ENCODE measurements around the gene ANO3. TPM values are rescaled to one million over a fixed set of nuclear protein-coding genes. Genes with fewer than 3 reads are reported as not detected.

The ANO3 gene
- total and polyA plus RNA-seq, 4 donors = under 0.01 to 2.0 (median 0.40) TPM

DNA sequence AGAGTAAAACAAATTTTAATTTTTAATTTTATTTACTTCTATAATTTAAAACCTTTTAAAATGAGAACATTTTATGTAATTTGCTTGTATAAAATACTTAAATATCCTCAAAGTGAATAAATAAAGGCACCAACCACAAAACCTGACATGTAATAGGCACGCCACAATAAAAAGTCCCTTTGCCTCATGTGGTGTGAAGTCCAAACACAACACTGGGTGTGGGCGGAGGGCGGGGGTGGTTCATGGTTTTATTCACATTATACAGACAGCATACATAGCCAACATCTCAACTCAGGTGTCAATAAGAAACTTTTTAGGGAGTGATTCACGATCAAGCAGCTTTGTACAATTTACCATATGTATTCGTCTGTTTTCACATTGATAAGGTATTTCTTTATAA lies 107.9 kb downstream of the ANO3 start:
- Histone ChIP-seq H3K27ac (ENCODE audit: low read depth in 1 of 2, low read length in 2 of 2) (no peak overlapping the region), H3K4me3 (ENCODE audit: low read depth in 1 of 3, low read length in 3 of 3) (no peak overlapping the region), H3K27me3 (ENCODE audit: control insufficient read depth in 4 of 4, insufficient read depth in 4 of 4, low read length in 3 of 4) (no peaks in the 10 kb centered on the region), H3K36me3 (ENCODE audit: control insufficient read depth in 4 of 4, insufficient read depth in 3 of 4, low read depth in 1 of 4, low read length in 3 of 4) (no peaks in the 10 kb centered on the region), H3K9ac (ENCODE audit: low read depth in 1 of 2, low read length in 2 of 2) (no peak overlapping the region), H3K4me1 (ENCODE audit: control insufficient read depth in 4 of 4, insufficient read depth in 4 of 4, low read length in 3 of 4) (no peaks in the 10 kb centered on the region), H3K9me3 (ENCODE audit: control insufficient read depth in 4 of 4, low read length in 3 of 4) (no peaks in the 10 kb centered on the region)
- 78% methylated on average over 5 of the region's 5 CpGs for WGBS
- TF ChIP-seq HNF4G (IDR thresholded peaks at IDR 0.05) (no peak), NR2F2 (IDR thresholded peaks at IDR 0.05) (no peak), RAD21 (IDR thresholded peaks at IDR 0.05) (no peak), FOXA1 (IDR thresholded peaks at IDR 0.05) (no peak), RXRA (IDR thresholded peaks at IDR 0.05) (no peak), YY1 (IDR thresholded peaks at IDR 0.05) (no peak), JUND (IDR thresholded peaks at IDR 0.05) (no peak), CTCF (IDR thresholded peaks at IDR 0.05; ENCODE audit: low read depth, low read length, missing input control) (no peak), HNF4A (conservative IDR thresholded peaks at IDR 0.05) (no peak)
- no peak for DNase-seq (ENCODE audit: low spot score)

- no peak overlapping the region for H3K27ac ChIP-seq (ENCODE audit: low read depth in 1 of 2, low read length in 2 of 2)
- TF ChIP-seq NR2F2 (IDR thresholded peaks at IDR 0.05) (no peak), EGR1 (IDR thresholded peaks at IDR 0.05; ENCODE audit: low read depth in 2 of 2) (no peak), RXRA (IDR thresholded peaks at IDR 0.05) (no peak), TAF1 (conservative IDR thresholded peaks at IDR 0.05) (no peak), FOXA2 (IDR thresholded peaks at IDR 0.05) (no peak), HNF4G (IDR thresholded peaks at IDR 0.05) (no peak), RAD21 (IDR thresholded peaks at IDR 0.05) (no peak), HNF4A (conservative IDR thresholded peaks at IDR 0.05) (no peak), FOXA1 (IDR thresholded peaks at IDR 0.05) (no peak), JUND (IDR thresholded peaks at IDR 0.05) (no peak), CTCF (IDR thresholded peaks at IDR 0.05; ENCODE audit: low read depth, low read length, missing input control) (no peak), GABPA (IDR thresholded peaks at IDR 0.05 in 1 of 2, conservative IDR thresholded peaks at IDR 0.05 in 1 of 2) (no peak), YY1 (IDR thresholded peaks at IDR 0.05) (no peak), SP1 (IDR thresholded peaks at IDR 0.05) (no peak)
- TF ChIP-seq, protein P1, sequence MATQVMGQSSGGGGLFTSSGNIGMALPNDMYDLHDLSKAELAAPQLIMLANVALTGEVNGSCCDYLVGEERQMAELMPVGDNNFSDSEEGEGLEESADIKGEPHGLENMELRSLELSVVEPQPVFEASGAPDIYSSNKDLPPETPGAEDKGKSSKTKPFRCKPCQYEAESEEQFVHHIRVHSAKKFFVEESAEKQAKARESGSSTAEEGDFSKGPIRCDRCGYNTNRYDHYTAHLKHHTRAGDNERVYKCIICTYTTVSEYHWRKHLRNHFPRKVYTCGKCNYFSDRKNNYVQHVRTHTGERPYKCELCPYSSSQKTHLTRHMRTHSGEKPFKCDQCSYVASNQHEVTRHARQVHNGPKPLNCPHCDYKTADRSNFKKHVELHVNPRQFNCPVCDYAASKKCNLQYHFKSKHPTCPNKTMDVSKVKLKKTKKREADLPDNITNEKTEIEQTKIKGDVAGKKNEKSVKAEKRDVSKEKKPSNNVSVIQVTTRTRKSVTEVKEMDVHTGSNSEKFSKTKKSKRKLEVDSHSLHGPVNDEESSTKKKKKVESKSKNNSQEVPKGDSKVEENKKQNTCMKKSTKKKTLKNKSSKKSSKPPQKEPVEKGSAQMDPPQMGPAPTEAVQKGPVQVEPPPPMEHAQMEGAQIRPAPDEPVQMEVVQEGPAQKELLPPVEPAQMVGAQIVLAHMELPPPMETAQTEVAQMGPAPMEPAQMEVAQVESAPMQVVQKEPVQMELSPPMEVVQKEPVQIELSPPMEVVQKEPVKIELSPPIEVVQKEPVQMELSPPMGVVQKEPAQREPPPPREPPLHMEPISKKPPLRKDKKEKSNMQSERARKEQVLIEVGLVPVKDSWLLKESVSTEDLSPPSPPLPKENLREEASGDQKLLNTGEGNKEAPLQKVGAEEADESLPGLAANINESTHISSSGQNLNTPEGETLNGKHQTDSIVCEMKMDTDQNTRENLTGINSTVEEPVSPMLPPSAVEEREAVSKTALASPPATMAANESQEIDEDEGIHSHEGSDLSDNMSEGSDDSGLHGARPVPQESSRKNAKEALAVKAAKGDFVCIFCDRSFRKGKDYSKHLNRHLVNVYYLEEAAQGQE (IDR thresholded peaks at IDR 0.05) = no peak
- TF ChIP-seq, protein P2, sequence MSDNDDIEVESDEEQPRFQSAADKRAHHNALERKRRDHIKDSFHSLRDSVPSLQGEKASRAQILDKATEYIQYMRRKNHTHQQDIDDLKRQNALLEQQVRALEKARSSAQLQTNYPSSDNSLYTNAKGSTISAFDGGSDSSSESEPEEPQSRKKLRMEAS (IDR thresholded peaks at IDR 0.05) = no peak
- TF ChIP-seq, protein P3, sequence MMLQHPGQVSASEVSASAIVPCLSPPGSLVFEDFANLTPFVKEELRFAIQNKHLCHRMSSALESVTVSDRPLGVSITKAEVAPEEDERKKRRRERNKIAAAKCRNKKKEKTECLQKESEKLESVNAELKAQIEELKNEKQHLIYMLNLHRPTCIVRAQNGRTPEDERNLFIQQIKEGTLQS (IDR thresholded peaks at IDR 0.05) = no peak
- TF ChIP-seq, protein P4, sequence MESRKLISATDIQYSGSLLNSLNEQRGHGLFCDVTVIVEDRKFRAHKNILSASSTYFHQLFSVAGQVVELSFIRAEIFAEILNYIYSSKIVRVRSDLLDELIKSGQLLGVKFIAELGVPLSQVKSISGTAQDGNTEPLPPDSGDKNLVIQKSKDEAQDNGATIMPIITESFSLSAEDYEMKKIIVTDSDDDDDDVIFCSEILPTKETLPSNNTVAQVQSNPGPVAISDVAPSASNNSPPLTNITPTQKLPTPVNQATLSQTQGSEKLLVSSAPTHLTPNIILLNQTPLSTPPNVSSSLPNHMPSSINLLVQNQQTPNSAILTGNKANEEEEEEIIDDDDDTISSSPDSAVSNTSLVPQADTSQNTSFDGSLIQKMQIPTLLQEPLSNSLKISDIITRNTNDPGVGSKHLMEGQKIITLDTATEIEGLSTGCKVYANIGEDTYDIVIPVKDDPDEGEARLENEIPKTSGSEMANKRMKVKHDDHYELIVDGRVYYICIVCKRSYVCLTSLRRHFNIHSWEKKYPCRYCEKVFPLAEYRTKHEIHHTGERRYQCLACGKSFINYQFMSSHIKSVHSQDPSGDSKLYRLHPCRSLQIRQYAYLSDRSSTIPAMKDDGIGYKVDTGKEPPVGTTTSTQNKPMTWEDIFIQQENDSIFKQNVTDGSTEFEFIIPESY (IDR thresholded peaks at IDR 0.05) = no peak
- no peak overlapping the region for H3K9ac ChIP-seq (ENCODE audit: low read depth in 1 of 2, low read length in 2 of 2)
- no peaks in the 10 kb centered on the region for H3K27me3 ChIP-seq (ENCODE audit: control insufficient read depth in 4 of 4, insufficient read depth in 4 of 4, low read length in 3 of 4)
- 62% methylated on average over 2 of the region's 2 CpGs for WGBS
- no peak overlapping the region for H3K4me3 ChIP-seq (ENCODE audit: low read depth in 1 of 3, low read length in 3 of 3)
- no peaks in the 10 kb centered on the region for H3K36me3 ChIP-seq (ENCODE audit: control insufficient read depth in 4 of 4, insufficient read depth in 3 of 4, low read depth in 1 of 4, low read length in 3 of 4)
- no peaks in the 10 kb centered on the region for H3K9me3 ChIP-seq (ENCODE audit: control insufficient read depth in 4 of 4, low read length in 3 of 4)
- no peaks in the 10 kb centered on the region for H3K4me1 ChIP-seq (ENCODE audit: control insufficient read depth in 4 of 4, insufficient read depth in 4 of 4, low read length in 3 of 4)
- no peak for DNase-seq (ENCODE audit: low spot score)
Measured at GRCh38 chr11:26442131-26442530, 110.2 kb downstream of the ANO3 start.
